HEK293 (cell line): Measurements from ENCODE around the gene SPTLC3.

Experiments
- CTCF ChIA-PET: fragments of 350-600 bp; formaldehyde crosslinking; extraction: SDS; loops from one replicate; lab custom pipeline; 2021; ENCODE audit warnings: antibody characterized with exemption; lab: Yijun Ruan, JAX
- POLR2A ChIA-PET: fragments of 300-600 bp; formaldehyde crosslinking; extraction: SDS; loops from one replicate; lab custom pipeline; 2020; ENCODE audit warnings: antibody characterized with exemption, inconsistent platforms; lab: Yijun Ruan, JAX
- H3K27ac ChIP-seq: fragments of 200-500 bp; sonication (Bioruptor generic); 2 replicates; pipeline ENCODE4 v1.5.1; 2014; ENCODE audit warnings: low read depth, low read length, control low read depth, inconsistent platforms; ENCODE audit errors: extremely low read depth
- H3K36me3 ChIP-seq, 2 experiments: fragments of 200-500 bp in 1 of 2; sonication (Bioruptor generic) in 1 of 2; 1 replicate in 1 of 2; 2 replicates in 1 of 2; pipeline ENCODE4 v1.5.1; 2014 to 2017; ENCODE audit warnings: inconsistent platforms in 2 of 2, low read length in 2 of 2; ENCODE audit not compliant: control insufficient read depth in 2 of 2, insufficient read depth in 1 of 2
- H3K4me1 ChIP-seq: fragments of 200-500 bp; sonication (Bioruptor generic); 2 replicates; pipeline ENCODE4 v1.5.1; 2014; ENCODE audit warnings: mild to moderate bottlenecking, low read length, inconsistent platforms; ENCODE audit not compliant: control insufficient read depth, insufficient read depth
- H3K4me3 ChIP-seq: 2 replicates; pipeline ENCODE4 v1.5.1; 2011; ENCODE audit warnings: low read depth, mild to moderate bottlenecking, control low read depth, low read length, moderate library complexity
- H3K9me3 ChIP-seq: fragments of 200-500 bp; sonication (Bioruptor generic); 2 replicates; pipeline ENCODE4 v1.5.1; 2014; ENCODE audit warnings: low read depth, low read length, inconsistent platforms; ENCODE audit not compliant: control insufficient read depth, insufficient read depth
- ELK4 ChIP-seq: IDR thresholded peaks from 2 replicates; pipeline ENCODE4 v1.6.1; 2011; ENCODE audit warnings: mild to moderate bottlenecking, low read depth, low read length, borderline replicate concordance
- GLI2 ChIP-seq: fragments of 450-650 bp; formaldehyde crosslinking; IDR thresholded peaks from 2 replicates; pipeline ENCODE4; 2017; ENCODE audit warnings: missing biosample characterization, missing genetic modification characterization, low read depth, borderline replicate concordance
- IKZF3 ChIP-seq: fragments of 450-650 bp; IDR thresholded peaks from 2 replicates; pipeline ENCODE4 v1.5.0; 2018; ENCODE audit warnings: missing biosample characterization, mild to moderate bottlenecking, missing genetic modification characterization, moderate library complexity
- KLF8 ChIP-seq: fragments of 450-650 bp; formaldehyde crosslinking; IDR thresholded peaks from 2 replicates; pipeline ENCODE4 v1.5.1; 2016; ENCODE audit warnings: missing biosample characterization, missing genetic modification characterization
- MEIS1 ChIP-seq: sonication (generic); formaldehyde crosslinking; IDR thresholded peaks from 2 replicates; pipeline ENCODE4 v1.8.1; 2022; ENCODE audit warnings: missing genetic modification reagents, mild to moderate bottlenecking, borderline replicate concordance
- SALL2 ChIP-seq: fragments of 450-650 bp; formaldehyde crosslinking; IDR thresholded peaks from 2 replicates; pipeline ENCODE4 v1.5.0; 2017; ENCODE audit warnings: missing biosample characterization, mild to moderate bottlenecking, missing genetic modification characterization, borderline replicate concordance
- TRIM28 ChIP-seq: IDR thresholded peaks from 2 replicates; pipeline ENCODE4 v1.6.1; 2011; ENCODE audit warnings: low read length, control low read depth, borderline replicate concordance
- ZBTB20 ChIP-seq: fragments of 450-650 bp; formaldehyde crosslinking; IDR thresholded peaks from 2 replicates; pipeline ENCODE4 v1.5.1; 2016; ENCODE audit warnings: missing biosample characterization, missing genetic modification characterization
- ZBTB8A ChIP-seq: fragments of 450-650 bp; formaldehyde crosslinking; IDR thresholded peaks from 2 replicates; pipeline ENCODE4 v1.5.1; 2016; ENCODE audit warnings: missing biosample characterization, missing genetic modification characterization
- ZNF223 ChIP-seq: fragments of 450-650 bp; formaldehyde crosslinking; IDR thresholded peaks from 2 replicates; pipeline ENCODE4 v1.5.1; 2016; ENCODE audit warnings: missing biosample characterization, missing genetic modification characterization
- ZNF292 ChIP-seq: fragments of 450-650 bp; formaldehyde crosslinking; IDR thresholded peaks from 2 replicates; pipeline ENCODE4 v1.5.1; 2016; ENCODE audit warnings: low read depth, missing biosample characterization, missing genetic modification characterization, borderline replicate concordance
- ZNF311 ChIP-seq: fragments of 450-650 bp; formaldehyde crosslinking; IDR thresholded peaks from 2 replicates; pipeline ENCODE4 v1.5.1; 2017; ENCODE audit warnings: missing biosample characterization, missing genetic modification characterization, borderline replicate concordance
- ZNF433 ChIP-seq: fragments of 450-650 bp; formaldehyde crosslinking; IDR thresholded peaks from 2 replicates; pipeline ENCODE4 v1.5.1; 2016; ENCODE audit warnings: missing biosample characterization, missing genetic modification characterization, low read depth
- ZNF529 ChIP-seq: fragments of 450-650 bp; formaldehyde crosslinking; IDR thresholded peaks from 2 replicates; pipeline ENCODE4 v1.5.1; 2017; ENCODE audit warnings: missing genetic modification characterization, missing biosample characterization; ENCODE audit not compliant: insufficient replicate concordance
- ZNF544 ChIP-seq: fragments of 450-650 bp; formaldehyde crosslinking; IDR thresholded peaks from 2 replicates; pipeline ENCODE4 v1.5.0; 2017; ENCODE audit warnings: missing biosample characterization, missing genetic modification characterization
- ZNF549 ChIP-seq: fragments of 450-650 bp; IDR thresholded peaks from 2 replicates; pipeline ENCODE4 v1.5.1; 2018; ENCODE audit warnings: missing biosample characterization, missing genetic modification characterization, mild to moderate bottlenecking, inconsistent platforms, moderate library complexity
- ZNF571 ChIP-seq: fragments of 450-650 bp; formaldehyde crosslinking; IDR thresholded peaks from 2 replicates; pipeline ENCODE4 v1.5.0; 2017; ENCODE audit warnings: missing biosample characterization, missing genetic modification characterization
- ZNF585B ChIP-seq: fragments of 450-650 bp; formaldehyde crosslinking; IDR thresholded peaks from 2 replicates; pipeline ENCODE4 v1.5.1; 2016; ENCODE audit warnings: missing biosample characterization, missing genetic modification characterization
- ZNF768 ChIP-seq: fragments of 450-650 bp; formaldehyde crosslinking; IDR thresholded peaks from 2 replicates; pipeline ENCODE4 v1.5.1; 2018; ENCODE audit warnings: missing biosample characterization, mild to moderate bottlenecking, missing genetic modification characterization

Gene SPTLC3

GRCh38 chr20:13008761-13009681 is at the start of gene SPTLC3:
Gene SPTLC3, plus strand, starts transcription at chr20:13008972. Its CDS starts 296 bp downstream, at chr20:13009268.
- POLR2A ChIA-PET, result no interaction called here

GRCh38 chr20:12961725-12962124 is 47.0 kb upstream of the SPTLC3 start:
- no peak overlapping the region for H3K4me3 ChIP-seq
- no peaks in the 10 kb centered on the region for H3K36me3 ChIP-seq
- TF ChIP-seq ZNF529 (tag by site-specific recombination) (no peak), ZNF544 (no peak)
- ChIA-PET POLR2A (no interaction called here), CTCF (interaction anchor here (1.6 to 8.0 kb wide), 2 partner anchors 8 to 37 kb away, joined by 3 to 62 read pairs; no protein-coding TSS in a partner anchor)
- no peaks in the 10 kb centered on the region for H3K4me1 ChIP-seq
- no peak overlapping the region for H3K27ac ChIP-seq
- H3K9me3 ChIP-seq, result no peaks in the 10 kb centered on the region

More at GRCh38 chr20:13008761-13009681, at the start of gene SPTLC3:
- Histone ChIP-seq H3K36me3 (no peaks in the 10 kb centered on the region), H3K9me3 (no peaks in the 10 kb centered on the region), H3K27ac (no peak within 1 kb of the TSS), H3K4me1 (no peaks in the 10 kb centered on the region), H3K4me3 (peak within 1 kb of the TSS; percentile 19)
- TF ChIP-seq SALL2 (tag by site-specific recombination) (no peak), ZBTB20 (peak; percentile 37; the same call in 1 of the 2 replicates)
- CTCF ChIA-PET, result interaction anchor here (0.7 kb wide), 1 partner anchor 997 kb away, joined by 3 read pairs; no protein-coding TSS in a partner anchor

GRCh38 chr20:12962895-12963294 is 45.9 kb upstream of the SPTLC3 start:
- no peak for TF ChIP-seq IKZF3
- no peak for TF ChIP-seq ZNF433 (tag by site-specific recombination)
- TF ChIP-seq ELK4, result no peak
- TF ChIP-seq ZNF585B (tag by site-specific recombination), result no peak
- no peak for TF ChIP-seq GLI2 (tag by site-specific recombination)
- no peak for TF ChIP-seq ZNF292 (tag by site-specific recombination)
- TF ChIP-seq ZNF768, result no peak
- no peak for TF ChIP-seq ZNF223 (tag by site-specific recombination)
- no peak for TF ChIP-seq TRIM28
- TF ChIP-seq ZNF571, result no peak
- no peak for TF ChIP-seq ZNF311
- TF ChIP-seq ZNF549 (tag by site-specific recombination), result no peak
- no peak for TF ChIP-seq KLF8 (tag by site-specific recombination)
- TF ChIP-seq MEIS1 (CRISPR knock-in tag), result no peak
- TF ChIP-seq ZBTB8A (tag by site-specific recombination), result no peak
- CTCF ChIA-PET, result interaction anchor here (0.7 to 8.0 kb wide), 3 partner anchors 7 to 369 kb away, joined by 3 to 62 read pairs (median 3); no protein-coding TSS in a partner anchor
- Histone ChIP-seq H3K27ac (no peak overlapping the region), H3K4me1 (no peaks in the 10 kb centered on the region), H3K9me3 (no peaks in the 10 kb centered on the region), H3K4me3 (no peak overlapping the region), H3K36me3 (no peaks in the 10 kb centered on the region)
- POLR2A ChIA-PET, result no interaction called here
